CD4-positive, alpha-beta T cell treated with Interleukin-12 subunit alpha and Interleukin-12 subunit beta, for 1 hour (primary cell): ENCODE data around the gene COQ8B.
"Not testable (repeated sequence)": the region's sequence is repeated elsewhere in the genome, so short reads cannot be mapped to it uniquely, and the experiment has no call there.

Experiments used
- DNase-seq: peaks from one replicate; pipeline ENCODE4 v3.0.0-alpha.2; 2020

COQ8B gene

GRCh38 chr19:40741527-40742390 is 25.1 kb upstream of the COQ8B start:
- DNase-seq: no peak

GRCh38 chr19:40740747-40741146 is 24.1 kb upstream of the COQ8B start:
- no peak for DNase-seq

GRCh38 chr19:40739871-40740703 is 23.4 kb upstream of the COQ8B start:
- DNase-seq: no peak

GRCh38 chr19:40739030-40739839 is 22.5 kb upstream of the COQ8B start:
- no peak for DNase-seq

- no peak for DNase-seq
These were observed 20.5 kb upstream of the COQ8B start for GRCh38 chr19:40737102-40737644.

GRCh38 chr19:40736661-40737060 is 20.0 kb upstream of the COQ8B start:
- no peak for DNase-seq

- DNase-seq: no peak
These were observed 18.5 kb upstream of the COQ8B start for GRCh38 chr19:40735013-40735771.

GRCh38 chr19:40733149-40733548 is 16.5 kb upstream of the COQ8B start:
- no peak for DNase-seq

- DNase-seq: not testable (repeated sequence)
These were observed 15.6 kb upstream of the COQ8B start for GRCh38 chr19:40732304-40732703.

- DNase-seq: not testable (repeated sequence)
These were observed 13.4 kb upstream of the COQ8B start for GRCh38 chr19:40730065-40730464.

- no peak for DNase-seq
These were observed 9.6 kb upstream of the COQ8B start for GRCh38 chr19:40726279-40726678.

GRCh38 chr19:40724855-40725254 is 8.2 kb upstream of the COQ8B start:
- no peak for DNase-seq

- DNase-seq: no peak
These were observed 7.6 kb upstream of the COQ8B start for GRCh38 chr19:40724315-40724714.

- no peak for DNase-seq
These were observed 7.1 kb upstream of the COQ8B start for GRCh38 chr19:40723661-40724254.

- DNase-seq: no peak
These were observed 5.4 kb upstream of the COQ8B start for GRCh38 chr19:40721936-40722661.

GRCh38 chr19:40721140-40721486 is 4.4 kb upstream of the COQ8B start:
- no peak for DNase-seq

GRCh38 chr19:40719414-40719894 is 2.8 kb upstream of the COQ8B start:
- DNase-seq: no peak

- DNase-seq: no peak
These were observed 2.2 kb upstream of the COQ8B start for GRCh38 chr19:40718774-40719391.

GRCh38 chr19:40717880-40718773 is 1.4 kb upstream of the COQ8B start:
- no peak for DNase-seq
